BE2C (cell line): Measurements from ENCODE around the gene DNAH10.
A peak's percentile ranks its signal among the peaks of the same experiment; 100 is the strongest.

Experiments
- DNase-seq: peaks from one replicate; pipeline ENCODE4 v3.0.0-alpha.2; 2020
- H3K27me3 ChIP-seq: fragments of 250-450 bp; sonication (Bioruptor Pico); 2 replicates; pipeline ENCODE4 v1.5.1; 2020; ENCODE audit warnings: mild to moderate bottlenecking
- H3K36me3 ChIP-seq: fragments of 250-450 bp; sonication (Bioruptor Pico); 2 replicates; pipeline ENCODE4 v1.5.1; 2020; ENCODE audit warnings: mild to moderate bottlenecking
- H3K4me1 ChIP-seq: fragments of 250-450 bp; sonication (Bioruptor Pico); 2 replicates; pipeline ENCODE4 v1.5.1; 2020
- H3K4me3 ChIP-seq: 2 replicates; pipeline ENCODE4 v1.5.1; 2011; ENCODE audit warnings: low read depth, low read length
- H3K9me3 ChIP-seq: fragments of 250-450 bp; sonication (Bioruptor Pico); 2 replicates; pipeline ENCODE4 v1.5.1; 2020
- CTCF ChIP-seq: IDR thresholded peaks from 2 replicates; pipeline ENCODE4 v1.5.1; 2012; ENCODE audit warnings: mild to moderate bottlenecking, low read depth, low read length

DNAH10 gene

GRCh38 chr12:123734268-123734667, 27.8 kb upstream of the DNAH10 start:
- no peaks in the 10 kb centered on the region for H3K9me3 ChIP-seq
- DNase-seq = no peak
- TF ChIP-seq CTCF = no peak
- H3K36me3 ChIP-seq = peaks cover 53% of the 10 kb centered on the region
- H3K27me3 ChIP-seq = no peaks in the 10 kb centered on the region
- H3K4me3 ChIP-seq = no peak overlapping the region
- no peaks in the 10 kb centered on the region for H3K4me1 ChIP-seq

DNA sequence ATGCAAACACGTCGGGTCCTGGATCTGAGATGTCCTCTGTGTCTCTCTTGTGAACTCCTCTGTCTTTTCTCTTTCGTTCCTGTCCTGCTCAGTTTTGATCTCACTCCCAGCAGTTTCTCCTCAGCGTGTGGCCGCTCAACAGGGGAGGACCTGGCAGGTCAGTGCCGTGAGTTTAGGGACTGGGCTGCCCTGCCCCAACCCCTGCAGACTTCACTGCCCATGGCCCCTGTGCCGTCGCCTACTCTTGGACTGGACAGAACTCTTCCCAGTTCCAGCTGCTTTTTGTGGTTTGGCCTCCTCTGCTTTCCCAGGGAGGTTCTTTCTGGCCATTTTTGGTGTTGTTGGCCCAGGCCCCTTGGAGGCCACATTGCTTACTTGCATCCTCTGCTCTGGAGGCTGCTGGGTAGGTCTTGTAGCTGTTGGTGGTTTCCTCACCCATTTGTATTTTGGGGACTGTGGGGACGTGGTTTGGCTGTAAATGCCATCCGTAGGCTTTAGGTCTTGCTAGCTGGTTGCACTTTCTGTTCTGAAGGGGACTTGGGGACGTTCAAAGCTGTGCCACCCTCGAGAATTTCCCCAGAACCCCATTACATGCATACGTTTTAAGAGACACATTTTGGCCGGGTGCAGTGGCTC, 20.0 kb upstream of the DNAH10 start:
- Histone ChIP-seq H3K9me3 (no peaks in the 10 kb centered on the region), H3K4me1 (no peaks in the 10 kb centered on the region), H3K4me3 (no peak overlapping the region), H3K36me3 (peaks cover 45% of the 10 kb centered on the region), H3K27me3 (no peaks in the 10 kb centered on the region)
- no peak for DNase-seq
- no peak for TF ChIP-seq CTCF

- H3K36me3 ChIP-seq = peaks cover 35% of the 10 kb centered on the region
- no peak for TF ChIP-seq CTCF
Observed at GRCh38 chr12:123743002-123743401, 19.1 kb upstream of the DNAH10 start.

DNA sequence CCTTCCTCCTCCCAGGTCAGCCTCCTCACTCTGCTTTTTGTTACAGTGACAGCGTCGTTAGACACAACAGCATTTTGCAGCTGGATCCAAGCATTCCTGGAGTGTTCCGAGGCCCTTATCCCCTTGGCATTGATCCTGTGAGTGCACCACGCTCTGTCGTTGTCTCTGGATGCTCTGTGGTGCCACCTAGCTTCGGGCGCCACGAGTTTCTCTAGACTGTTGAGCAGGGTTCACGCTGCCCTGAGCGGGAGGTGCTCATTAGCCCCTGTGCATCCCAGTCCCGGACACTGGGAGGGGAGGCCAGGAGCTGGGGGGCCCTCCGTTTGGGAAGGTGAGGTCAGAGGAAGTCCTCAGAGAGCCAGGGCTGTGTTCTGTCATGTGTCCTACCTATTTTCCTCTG, 17.3 kb upstream of the DNAH10 start:
- Histone ChIP-seq H3K27me3 (no peaks in the 10 kb centered on the region), H3K4me1 (no peaks in the 10 kb centered on the region), H3K9me3 (no peaks in the 10 kb centered on the region), H3K36me3 (peaks cover 34% of the 10 kb centered on the region), H3K4me3 (no peak overlapping the region)
- DNase-seq = peak; percentile 55
- TF ChIP-seq CTCF = peak; percentile 65

More at GRCh38 chr12:123743002-123743401, 19.1 kb upstream of the DNAH10 start:
- no peaks in the 10 kb centered on the region for H3K9me3 ChIP-seq
- no peaks in the 10 kb centered on the region for H3K4me1 ChIP-seq
- DNase-seq = no peak
- no peaks in the 10 kb centered on the region for H3K27me3 ChIP-seq
- H3K4me3 ChIP-seq = no peak overlapping the region

DNA sequence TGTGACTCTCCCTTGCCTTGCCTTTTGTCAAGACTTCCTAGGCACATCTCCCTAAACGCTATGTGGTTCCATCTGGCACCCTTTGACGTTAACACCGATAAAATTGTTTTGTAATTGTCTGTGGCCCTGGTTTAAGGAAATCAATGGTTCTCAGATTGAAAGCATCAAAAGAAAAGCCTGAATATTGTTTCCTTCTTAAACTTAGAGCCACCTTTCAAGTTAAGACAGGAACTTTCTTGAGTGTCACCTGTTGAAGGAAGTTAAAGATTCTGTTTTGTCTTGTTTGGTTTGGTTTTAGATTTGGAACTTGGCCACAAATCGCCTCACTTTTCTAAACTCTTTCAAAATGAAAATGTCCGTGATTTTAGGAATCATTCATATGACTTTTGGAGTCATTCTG, 14.8 kb upstream of the DNAH10 start:
- Histone ChIP-seq H3K9me3 (no peaks in the 10 kb centered on the region), H3K36me3 (peaks cover 41% of the 10 kb centered on the region), H3K27me3 (no peaks in the 10 kb centered on the region), H3K4me3 (no peak overlapping the region), H3K4me1 (no peaks in the 10 kb centered on the region)
- TF ChIP-seq CTCF = no peak
- no peak for DNase-seq

- Histone ChIP-seq H3K4me3 (no peak overlapping the region), H3K9me3 (no peaks in the 10 kb centered on the region), H3K36me3 (peaks cover 39% of the 10 kb centered on the region), H3K4me1 (no peaks in the 10 kb centered on the region), H3K27me3 (no peaks in the 10 kb centered on the region)
- TF ChIP-seq CTCF = no peak
- DNase-seq = no peak
Observed at GRCh38 chr12:123748161-123748560, 13.9 kb upstream of the DNAH10 start.
